HepG2 (cell line): ENCODE measurements around the gene TIA1. TPM values are rescaled to one million over a fixed set of nuclear protein-coding genes. Genes with fewer than 3 reads are reported as not detected.
A peak's percentile ranks its signal among the peaks of the same experiment; 100 is the strongest.

Experiments used
- DRAP1 ChIP-seq: IDR thresholded peaks from 2 replicates; pipeline ENCODE4 v1.6.1; 2016; ENCODE audit warnings: missing genetic modification reagents, missing compliant biosample characterization
- E2F2 ChIP-seq: sonication (generic); formaldehyde crosslinking; IDR thresholded peaks from 2 replicates; pipeline ENCODE4 v1.4.0; 2020; ENCODE audit warnings: missing genetic modification reagents, borderline replicate concordance
- ETV6 ChIP-seq: sonication (generic); formaldehyde crosslinking; conservative IDR thresholded peaks from 2 replicates; pipeline ENCODE4 v1.4.0; 2020; ENCODE audit warnings: missing genetic modification reagents
- GATA4 ChIP-seq: sonication (generic); IDR thresholded peaks from 2 replicates; pipeline ENCODE4 v1.6.1; 2016; ENCODE audit warnings: antibody characterized with exemption, low read depth, borderline replicate concordance
- ISX ChIP-seq: sonication (generic); formaldehyde crosslinking; conservative IDR thresholded peaks from 2 replicates; pipeline ENCODE4 v1.5.0; 2020; ENCODE audit warnings: missing genetic modification reagents
- KLF9 ChIP-seq: IDR thresholded peaks from 2 replicates; pipeline ENCODE4 v1.6.1; 2016; ENCODE audit warnings: low read depth
- MED1 ChIP-seq: sonication (generic); formaldehyde crosslinking; IDR thresholded peaks from 2 replicates; pipeline ENCODE4 v1.4.0; 2020; ENCODE audit warnings: missing genetic modification reagents
- SETDB1 ChIP-seq: sonication (generic); formaldehyde crosslinking; IDR thresholded peaks from 2 replicates; pipeline ENCODE4 v1.5.1; 2020; ENCODE audit warnings: missing genetic modification reagents, mild to moderate bottlenecking, borderline replicate concordance
- STAT5B ChIP-seq: sonication (generic); formaldehyde crosslinking; IDR thresholded peaks from 2 replicates; pipeline ENCODE4 v1.4.0; 2020; ENCODE audit warnings: missing genetic modification reagents
- TBX3 ChIP-seq: fragments of 450-650 bp; IDR thresholded peaks from 2 replicates; pipeline ENCODE4 v1.6.1; 2017; ENCODE audit warnings: antibody characterized with exemption, mild to moderate bottlenecking, inconsistent platforms, borderline replicate concordance
- TGIF2 ChIP-seq: IDR thresholded peaks from 2 replicates; pipeline ENCODE4 v1.6.1; 2016; ENCODE audit warnings: control low read depth, missing compliant biosample characterization
- WIZ ChIP-seq: sonication (generic); formaldehyde crosslinking; IDR thresholded peaks from 2 replicates; pipeline ENCODE4 v1.5.1; 2020; ENCODE audit warnings: mild to moderate bottlenecking, missing genetic modification reagents
- ZNF264 ChIP-seq: sonication (generic); formaldehyde crosslinking; IDR thresholded peaks from 2 replicates; pipeline ENCODE4 v1.4.0; 2020; ENCODE audit warnings: missing genetic modification reagents
- ZNF383 ChIP-seq: sonication (generic); formaldehyde crosslinking; IDR thresholded peaks from 2 replicates; pipeline ENCODE4 v1.4.0; 2020; ENCODE audit warnings: missing genetic modification reagents, mild to moderate bottlenecking, borderline replicate concordance
- ZNF781 ChIP-seq: sonication (generic); formaldehyde crosslinking; IDR thresholded peaks from 2 replicates; pipeline ENCODE4 v1.5.1; 2020; ENCODE audit warnings: borderline replicate concordance, mild to moderate bottlenecking, missing genetic modification reagents; ENCODE audit errors: not compliant biosample characterization
- polyA plus RNA-seq, 8 experiments: library from polyadenylated mRNA; depleted of rRNA in 3 of 8; stranded (reverse) in 7 of 8; unstranded in 1 of 8; fragments of >200 nt; fragmentation: Illumina TruSeq in 4 of 8; extraction: Trizol in 4 of 8; gene quantifications; 2 replicates each; pipeline versions ENCODE4 v1.2.1 to v1.2.3, GENCODE V29; 2011 to 2016; ENCODE audit warnings: low read depth in 4 of 8, missing spikeins in 1 of 8, mixed read lengths in 1 of 8; ENCODE audit not compliant: insufficient read depth in 1 of 8
- total RNA-seq, 5 experiments: library from RNA; depleted of rRNA; stranded (reverse); fragments of >200 nt; fragmentation: Illumina TruSeq; extraction: Trizol; gene quantifications; 2 replicates each; pipeline ENCODE4 v1.2.3, GENCODE V29; 2016; ENCODE audit warnings: low read depth in 1 of 5
- TF ChIP-seq, protein P1 (sequence below), 2 experiments: fragments of 450-650 bp in 1 of 2; sonication (generic) in 1 of 2; formaldehyde crosslinking; IDR thresholded peaks; 2 replicates each; pipeline versions ENCODE4 v1.5.0 to v1.8.0; 2020 to 2022; ENCODE audit warnings: mild to moderate bottlenecking in 1 of 2, missing genetic modification reagents in 1 of 2
- TF ChIP-seq, protein P2 (sequence below): sonication (generic); formaldehyde crosslinking; IDR thresholded peaks from 2 replicates; pipeline ENCODE4 v1.8.1; 2023; ENCODE audit warnings: missing genetic modification reagents, mild to moderate bottlenecking, borderline replicate concordance
- TF ChIP-seq, protein P3 (sequence below): sonication (generic); formaldehyde crosslinking; IDR thresholded peaks from 2 replicates; pipeline ENCODE4 v1.4.0; 2020; ENCODE audit warnings: missing genetic modification reagents
- TF ChIP-seq, protein P4 (sequence below): sonication (generic); formaldehyde crosslinking; conservative IDR thresholded peaks from 2 replicates; pipeline ENCODE4 v1.4.0; 2020; ENCODE audit warnings: missing genetic modification reagents
- TF ChIP-seq, protein P5 (sequence below): sonication (generic); formaldehyde crosslinking; IDR thresholded peaks from 2 replicates; pipeline ENCODE4 v1.8.0; 2022; ENCODE audit warnings: missing genetic modification reagents, mild to moderate bottlenecking, inconsistent platforms, borderline replicate concordance

TIA1 gene
- total and polyA plus RNA-seq, 2 of the 13 experiments (the other 11 are each of a cell fraction or from before 2014, with no cell fraction given): 209 to 319 TPM

GRCh38 chr2:70190418-70191243 lies 57.8 kb downstream of the TIA1 start, which contains the start of gene C2orf42 (continued):
- TF ChIP-seq, protein P1, sequence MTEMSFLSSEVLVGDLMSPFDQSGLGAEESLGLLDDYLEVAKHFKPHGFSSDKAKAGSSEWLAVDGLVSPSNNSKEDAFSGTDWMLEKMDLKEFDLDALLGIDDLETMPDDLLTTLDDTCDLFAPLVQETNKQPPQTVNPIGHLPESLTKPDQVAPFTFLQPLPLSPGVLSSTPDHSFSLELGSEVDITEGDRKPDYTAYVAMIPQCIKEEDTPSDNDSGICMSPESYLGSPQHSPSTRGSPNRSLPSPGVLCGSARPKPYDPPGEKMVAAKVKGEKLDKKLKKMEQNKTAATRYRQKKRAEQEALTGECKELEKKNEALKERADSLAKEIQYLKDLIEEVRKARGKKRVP (CRISPR knock-in tag; IDR thresholded peaks at IDR 0.05): no peak; a peak in 1 of 4 replicates
- TF ChIP-seq ZNF264 (CRISPR knock-in tag): peak; percentile 31; the same call in 1 of the 2 replicates
- peak; percentile 76; the same call in 1 of the 2 replicates for TF ChIP-seq GATA4
- 0 out of 2 replicates have a peak, but pooled peaks have one; percentile 37 for TF ChIP-seq STAT5B
- peak; percentile 85; the same call in 1 of the 2 replicates for TF ChIP-seq ETV6
- no peak for TF ChIP-seq WIZ (CRISPR knock-in tag)
- no peak for TF ChIP-seq TGIF2 (CRISPR knock-in tag)
- peak; percentile 66 for TF ChIP-seq MED1 (CRISPR knock-in tag)
- no peak; the same call in 1 of the 2 replicates for TF ChIP-seq E2F2 (CRISPR knock-in tag)
- TF ChIP-seq, protein P2, sequence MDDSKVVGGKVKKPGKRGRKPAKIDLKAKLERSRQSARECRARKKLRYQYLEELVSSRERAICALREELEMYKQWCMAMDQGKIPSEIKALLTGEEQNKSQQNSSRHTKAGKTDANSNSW (CRISPR knock-in tag): peak; percentile 80; the same call in 1 of the 2 replicates
- TF ChIP-seq, protein P3, sequence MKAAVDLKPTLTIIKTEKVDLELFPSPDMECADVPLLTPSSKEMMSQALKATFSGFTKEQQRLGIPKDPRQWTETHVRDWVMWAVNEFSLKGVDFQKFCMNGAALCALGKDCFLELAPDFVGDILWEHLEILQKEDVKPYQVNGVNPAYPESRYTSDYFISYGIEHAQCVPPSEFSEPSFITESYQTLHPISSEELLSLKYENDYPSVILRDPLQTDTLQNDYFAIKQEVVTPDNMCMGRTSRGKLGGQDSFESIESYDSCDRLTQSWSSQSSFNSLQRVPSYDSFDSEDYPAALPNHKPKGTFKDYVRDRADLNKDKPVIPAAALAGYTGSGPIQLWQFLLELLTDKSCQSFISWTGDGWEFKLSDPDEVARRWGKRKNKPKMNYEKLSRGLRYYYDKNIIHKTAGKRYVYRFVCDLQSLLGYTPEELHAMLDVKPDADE: no peak
- peak; percentile 75; the same call in 1 of the 2 replicates for TF ChIP-seq ZNF383 (CRISPR knock-in tag)
- TF ChIP-seq ZNF781: peak; percentile 80
- TF ChIP-seq, protein P4, sequence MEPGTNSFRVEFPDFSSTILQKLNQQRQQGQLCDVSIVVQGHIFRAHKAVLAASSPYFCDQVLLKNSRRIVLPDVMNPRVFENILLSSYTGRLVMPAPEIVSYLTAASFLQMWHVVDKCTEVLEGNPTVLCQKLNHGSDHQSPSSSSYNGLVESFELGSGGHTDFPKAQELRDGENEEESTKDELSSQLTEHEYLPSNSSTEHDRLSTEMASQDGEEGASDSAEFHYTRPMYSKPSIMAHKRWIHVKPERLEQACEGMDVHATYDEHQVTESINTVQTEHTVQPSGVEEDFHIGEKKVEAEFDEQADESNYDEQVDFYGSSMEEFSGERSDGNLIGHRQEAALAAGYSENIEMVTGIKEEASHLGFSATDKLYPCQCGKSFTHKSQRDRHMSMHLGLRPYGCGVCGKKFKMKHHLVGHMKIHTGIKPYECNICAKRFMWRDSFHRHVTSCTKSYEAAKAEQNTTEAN (CRISPR knock-in tag): peak; percentile 63; the same call in 1 of the 2 replicates
- TF ChIP-seq KLF9 (CRISPR knock-in tag): no peak; the same call in 1 of the 2 replicates
- TF ChIP-seq, protein P5, sequence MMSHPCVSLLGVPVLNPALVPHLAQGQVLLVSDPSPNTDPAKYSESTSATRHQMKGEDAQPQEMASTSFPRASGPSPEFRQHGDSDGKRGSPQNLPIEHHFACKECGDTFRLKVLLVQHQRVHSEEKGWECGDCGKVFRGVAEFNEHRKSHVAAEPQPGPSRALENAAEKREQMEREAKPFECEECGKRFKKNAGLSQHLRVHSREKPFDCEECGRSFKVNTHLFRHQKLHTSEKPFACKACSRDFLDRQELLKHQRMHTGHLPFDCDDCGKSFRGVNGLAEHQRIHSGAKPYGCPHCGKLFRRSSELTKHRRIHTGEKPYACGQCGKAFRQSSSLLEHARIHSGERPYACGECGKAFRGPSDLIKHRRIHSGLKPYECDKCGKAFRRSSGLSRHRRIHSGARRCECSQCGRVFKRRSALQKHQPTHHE: peak; percentile 78; the same call in 1 of the 2 replicates
- TF ChIP-seq DRAP1 (CRISPR knock-in tag): peak; percentile 80
- TF ChIP-seq ISX (CRISPR knock-in tag): no peak
- peak; percentile 92 for TF ChIP-seq TBX3
- TF ChIP-seq SETDB1: no peak
